GM21717 (cell line): ENCODE data around the gene LRIG1.

Source experiments
- ATAC-seq: cut with Tn5 transposase; IDR thresholded peaks from one replicate; pipeline ENCODE4 v1.9.1; 2021; ENCODE audit warnings: mild to moderate bottlenecking, moderate library complexity; ENCODE audit not compliant: unreplicated experiment

The LRIG1 gene

DNA sequence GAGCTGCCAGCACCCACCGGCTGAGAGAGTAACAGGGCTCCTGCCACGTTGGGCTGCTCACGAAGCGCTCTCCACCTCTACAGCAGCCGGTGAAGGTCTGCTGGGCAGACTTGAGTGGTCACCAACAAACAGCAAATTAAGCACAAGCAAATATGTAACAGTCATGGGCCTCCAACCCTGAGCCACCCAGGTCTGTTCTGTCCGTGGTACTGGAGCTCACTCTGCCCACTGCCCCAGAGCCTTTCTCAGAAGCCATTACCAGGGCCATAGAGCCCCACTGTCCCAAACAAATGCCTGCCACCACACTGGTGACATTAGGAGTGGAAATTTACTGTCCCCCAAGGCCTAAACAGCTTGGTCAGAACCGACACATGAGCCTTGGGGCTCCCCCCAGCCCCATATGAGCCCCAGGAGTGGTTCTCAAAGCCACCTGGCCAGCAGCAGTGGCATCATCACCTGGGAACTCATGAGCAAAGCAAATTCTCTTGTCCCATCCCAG, 56.6 kb downstream of the LRIG1 start:
- ATAC-seq = no peak

DNA sequence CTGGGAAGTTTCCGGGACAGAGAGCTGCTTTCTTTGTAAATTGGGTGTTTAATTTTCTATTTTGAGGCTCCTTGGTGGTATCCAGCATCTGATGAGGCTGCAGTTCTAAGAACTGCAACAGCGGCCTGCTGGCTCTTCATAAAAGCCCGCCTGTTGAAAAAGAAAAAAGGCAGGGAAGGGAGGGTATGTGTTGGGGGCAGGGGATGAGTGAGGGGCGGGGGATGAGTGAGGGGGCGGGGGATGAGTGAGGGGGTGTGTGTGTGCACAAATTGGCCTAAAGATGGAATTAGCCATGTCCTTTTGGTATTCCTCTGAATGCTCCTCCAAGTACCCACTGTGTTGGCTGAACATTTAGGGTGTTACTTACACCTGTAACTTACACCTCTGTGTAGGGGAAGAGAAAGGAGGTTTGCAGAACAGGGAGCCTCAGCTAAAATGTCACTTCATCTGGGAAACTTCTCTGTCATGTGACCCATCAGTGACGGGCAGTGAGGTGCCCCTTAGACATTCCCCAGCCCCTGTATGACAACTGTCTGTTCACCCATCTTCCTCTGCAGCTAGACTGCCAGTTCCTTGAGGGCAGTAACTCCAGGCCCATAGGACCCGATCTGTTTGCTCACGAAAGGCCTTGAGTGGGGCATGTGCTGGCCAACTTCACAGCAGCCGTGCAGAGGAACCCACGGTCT, 57.6 kb downstream of the LRIG1 start:
- no peak for ATAC-seq

DNA sequence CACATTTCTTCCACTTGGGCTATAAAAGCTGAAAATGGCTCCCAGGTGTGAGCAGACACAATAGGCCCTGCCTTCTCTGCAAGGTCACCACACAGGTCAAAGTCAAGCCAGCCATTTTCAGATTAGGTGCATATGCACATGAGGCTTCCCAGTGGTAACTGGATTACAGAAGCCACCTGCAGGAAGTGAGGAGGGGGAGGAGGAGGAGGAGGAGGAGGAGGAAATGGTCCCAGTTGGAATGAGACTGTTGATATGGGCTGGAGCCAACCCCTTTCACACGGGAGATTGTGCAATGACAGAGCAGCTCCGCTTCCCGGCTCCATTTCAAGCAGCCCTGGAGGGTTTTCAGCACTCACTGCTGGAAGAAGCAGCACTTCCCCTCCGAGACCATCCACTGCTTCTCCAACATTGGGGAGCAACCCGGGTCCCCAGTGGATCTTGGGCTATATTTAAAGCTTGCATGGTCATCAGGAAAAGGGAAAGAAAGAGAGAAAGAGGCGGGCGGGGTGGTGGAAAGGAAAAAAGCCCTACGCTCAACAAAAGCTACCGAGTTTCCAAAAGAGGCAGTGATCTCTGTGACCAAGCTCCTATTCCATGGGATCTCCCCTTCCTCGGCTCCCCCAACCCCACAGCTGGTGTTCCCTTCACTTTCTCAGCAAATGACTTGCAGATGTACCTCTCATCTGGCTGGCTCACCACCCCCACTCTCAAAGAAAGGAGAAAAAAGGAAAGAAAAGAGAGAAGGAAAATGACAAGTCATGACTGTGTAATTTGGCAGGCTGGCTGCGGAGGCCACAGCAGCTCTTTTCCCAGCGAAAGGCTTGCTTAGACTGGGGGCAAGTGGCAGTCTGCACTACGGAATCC, 58.3 kb downstream of the LRIG1 start:
- ATAC-seq = no peak

DNA sequence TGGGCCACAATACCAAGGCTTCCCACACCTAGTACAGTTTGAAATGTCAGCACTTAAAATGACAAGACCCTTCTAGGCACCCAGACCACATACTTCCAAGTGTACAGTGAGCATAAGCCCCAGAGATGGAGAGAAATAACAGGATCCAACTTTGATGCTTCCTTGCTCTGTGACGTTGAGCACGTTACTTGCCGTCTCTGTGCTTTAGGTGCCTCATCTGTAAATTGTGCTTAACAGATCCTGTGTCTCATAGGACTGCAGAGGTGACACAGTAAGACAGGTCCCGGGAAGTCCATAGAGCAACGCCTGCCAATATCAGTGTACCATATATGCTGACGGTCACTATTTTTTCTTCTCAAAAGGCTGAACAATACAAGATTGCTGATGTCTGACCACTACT, 59.1 kb downstream of the LRIG1 start:
- ATAC-seq = no peak

DNA sequence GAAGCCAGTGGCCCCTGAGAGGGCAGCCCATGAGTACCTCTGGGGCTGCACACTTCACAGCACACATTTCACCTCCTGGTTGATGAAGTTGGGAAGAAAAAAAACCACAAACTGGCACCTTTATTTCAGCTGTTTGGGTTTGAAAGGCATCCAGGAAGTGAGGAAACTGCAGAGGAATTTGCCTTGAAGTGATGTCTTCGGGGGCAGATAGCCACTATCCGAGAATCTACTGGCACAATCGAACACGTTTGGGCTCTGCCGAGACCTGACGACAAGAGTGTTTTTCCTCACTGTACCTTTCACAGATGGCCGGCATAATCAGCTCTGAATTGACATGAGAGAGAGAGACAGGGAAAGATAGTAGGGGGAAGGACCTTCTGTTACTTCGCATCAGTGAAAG, 59.7 kb downstream of the LRIG1 start:
- no peak for ATAC-seq

DNA sequence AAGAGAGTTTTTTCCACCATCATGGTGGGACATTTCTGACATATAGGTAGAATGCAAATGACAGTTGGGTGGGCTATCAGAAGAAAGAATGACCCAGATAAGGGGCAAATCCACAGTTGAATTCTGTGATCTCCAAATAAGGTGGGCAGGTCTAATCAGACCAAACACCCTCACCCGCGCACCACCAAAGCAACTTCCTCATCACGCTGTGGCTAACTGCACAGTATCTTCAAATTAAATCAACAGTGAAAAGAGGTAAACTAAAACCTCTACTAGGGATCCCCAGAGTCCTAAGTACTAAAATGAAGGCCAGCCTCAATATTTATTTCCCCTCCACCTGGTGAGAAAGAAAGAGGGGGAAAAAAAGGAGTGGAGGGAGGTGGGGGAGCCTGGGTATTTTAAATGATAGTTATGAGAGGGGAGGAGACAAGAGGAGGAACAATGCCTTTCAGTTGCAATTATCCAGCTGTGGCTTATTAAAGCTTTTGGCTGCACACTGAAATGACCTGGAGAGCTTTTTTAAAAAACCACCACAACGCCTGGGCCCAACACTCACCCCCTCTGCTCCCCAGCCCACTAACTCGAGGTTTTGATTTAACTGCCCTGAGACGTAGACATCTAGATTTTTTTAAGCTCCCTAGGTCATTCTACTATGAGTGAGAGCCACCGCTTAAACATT, 61.0 kb downstream of the LRIG1 start:
- no peak for ATAC-seq

DNA sequence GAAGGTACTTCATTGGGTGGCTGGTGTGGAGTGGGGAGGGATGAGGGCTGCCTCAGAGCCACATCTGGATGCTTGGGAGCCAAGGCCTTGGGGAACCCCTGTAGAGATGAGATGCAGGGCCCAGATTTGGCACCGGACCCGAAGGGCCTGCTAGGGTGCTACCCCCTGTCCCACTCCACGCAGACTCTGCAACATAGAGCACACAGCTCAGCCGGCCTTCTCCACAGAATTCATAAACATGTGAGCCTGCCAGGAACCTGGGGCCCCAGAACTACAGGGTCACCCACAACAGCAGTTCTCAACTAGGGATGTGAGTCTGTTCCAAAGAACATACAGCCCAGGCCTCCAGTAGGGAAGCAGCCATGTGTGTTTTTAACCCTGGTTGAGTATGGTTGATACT, 62.8 kb downstream of the LRIG1 start:
- no peak for ATAC-seq

DNA sequence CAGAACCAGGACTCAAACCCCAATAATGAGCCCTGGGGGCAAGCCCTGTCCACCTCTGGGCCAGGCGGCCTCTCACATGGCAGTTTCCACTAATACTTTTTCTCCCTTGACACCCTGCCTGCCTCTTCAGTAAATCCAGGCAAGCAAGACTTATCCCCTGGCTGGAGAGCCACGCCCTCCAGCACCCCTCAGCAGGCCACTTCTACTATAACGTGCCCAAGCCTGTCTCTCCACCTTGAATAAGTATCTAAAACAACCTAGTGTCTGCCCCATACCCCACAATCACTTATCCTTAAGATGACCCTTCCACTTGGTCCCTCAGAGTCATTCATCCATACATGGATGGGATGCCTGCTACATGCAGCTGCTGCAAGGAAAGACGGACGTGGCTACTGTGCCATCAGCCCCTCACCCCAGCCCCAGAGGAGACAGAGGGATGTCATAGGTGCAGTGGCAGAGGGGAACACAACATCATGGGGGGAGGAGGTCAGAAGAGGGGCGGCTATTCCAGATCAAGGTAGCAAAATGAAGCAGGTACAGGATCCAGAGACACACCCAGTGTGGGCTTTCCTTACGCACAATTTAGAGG, 63.4 kb downstream of the LRIG1 start:
- no peak for ATAC-seq

DNA sequence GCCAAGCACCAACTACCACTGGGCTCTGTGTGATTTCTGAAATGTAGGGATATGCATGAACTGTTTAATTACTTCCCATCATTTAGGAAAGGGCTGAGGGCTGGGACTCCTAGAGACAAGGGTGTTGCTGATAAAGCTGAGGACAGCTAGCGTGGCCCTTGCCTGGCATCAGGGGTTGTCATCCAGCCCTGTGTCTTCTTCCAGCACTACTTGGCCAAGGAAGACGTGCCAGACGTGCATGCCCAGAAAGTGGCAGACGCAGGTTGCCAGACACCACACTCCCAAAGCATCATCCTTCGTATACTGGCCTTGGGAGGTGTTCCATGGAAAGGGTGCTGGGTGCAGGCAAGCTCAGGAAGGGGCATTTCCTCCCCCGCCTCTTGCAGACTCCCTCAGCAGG, 64.8 kb downstream of the LRIG1 start:
- ATAC-seq = no peak

DNA sequence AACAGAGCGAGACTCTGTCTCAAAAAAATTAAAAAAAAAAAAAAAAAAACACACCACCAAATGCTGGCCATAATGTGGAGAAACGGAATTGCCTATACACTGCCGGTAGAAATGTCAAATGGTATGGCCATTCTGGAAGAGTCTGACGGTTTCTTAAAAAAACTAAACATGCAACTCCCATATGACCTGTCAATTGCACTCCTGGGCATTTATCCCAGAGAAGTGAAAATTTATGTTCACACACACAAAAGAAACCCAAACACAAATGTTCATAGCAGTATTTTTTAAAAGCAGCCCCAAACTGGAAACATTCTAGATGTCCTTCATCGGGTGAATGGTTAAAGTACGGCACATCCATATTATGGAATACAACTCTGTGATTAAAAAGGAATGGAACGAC, 66.1 kb downstream of the LRIG1 start:
- ATAC-seq = no peak

DNA sequence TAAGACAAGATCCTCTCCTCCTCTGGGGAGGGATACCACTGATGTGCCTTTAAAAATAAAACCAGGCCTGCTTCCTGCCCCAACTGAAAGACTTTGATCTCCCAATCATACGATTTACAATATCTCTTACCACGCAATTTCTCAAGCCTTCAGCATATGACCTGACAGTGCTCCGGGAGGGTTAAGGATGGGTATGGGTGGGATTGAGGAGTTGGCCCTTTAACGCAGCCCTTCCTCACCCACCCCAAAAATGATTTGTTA, 67.4 kb downstream of the LRIG1 start:
- no peak for ATAC-seq

DNA sequence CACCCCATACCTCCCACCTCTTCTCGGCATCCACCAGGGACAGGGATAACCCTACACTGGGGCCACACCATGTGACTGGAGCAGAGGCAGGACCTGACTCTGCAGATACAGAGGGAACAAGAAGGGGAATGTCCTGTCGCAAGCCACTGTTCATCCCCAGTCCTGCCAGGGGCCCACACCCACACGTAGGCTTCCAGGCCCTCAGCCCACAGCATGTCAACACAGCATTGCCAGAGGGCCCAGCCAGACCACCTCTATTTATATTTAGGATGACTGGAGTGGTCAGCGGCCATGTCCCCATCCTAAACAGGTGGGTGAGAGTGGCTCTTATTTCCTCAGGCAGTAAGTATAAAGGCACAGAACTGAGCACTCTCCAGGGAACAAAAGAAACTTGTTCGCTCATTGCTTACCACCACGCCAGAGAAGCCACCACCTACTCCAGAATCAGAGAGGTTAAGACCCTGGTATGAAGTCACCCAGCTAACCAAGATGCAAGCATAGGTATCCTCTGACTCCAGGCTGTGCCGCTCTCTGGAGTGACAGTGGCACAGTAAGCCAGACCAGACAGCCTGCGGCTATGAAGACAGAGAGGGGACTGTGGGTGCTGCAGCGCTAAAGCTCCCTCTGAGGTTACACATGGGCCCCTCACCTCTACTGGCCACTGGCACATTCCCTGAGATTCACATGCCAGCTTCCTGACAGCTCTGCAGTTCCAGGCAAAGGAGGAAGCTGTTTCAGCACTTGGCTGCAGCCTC, 67.9 kb downstream of the LRIG1 start:
- ATAC-seq = no peak

DNA sequence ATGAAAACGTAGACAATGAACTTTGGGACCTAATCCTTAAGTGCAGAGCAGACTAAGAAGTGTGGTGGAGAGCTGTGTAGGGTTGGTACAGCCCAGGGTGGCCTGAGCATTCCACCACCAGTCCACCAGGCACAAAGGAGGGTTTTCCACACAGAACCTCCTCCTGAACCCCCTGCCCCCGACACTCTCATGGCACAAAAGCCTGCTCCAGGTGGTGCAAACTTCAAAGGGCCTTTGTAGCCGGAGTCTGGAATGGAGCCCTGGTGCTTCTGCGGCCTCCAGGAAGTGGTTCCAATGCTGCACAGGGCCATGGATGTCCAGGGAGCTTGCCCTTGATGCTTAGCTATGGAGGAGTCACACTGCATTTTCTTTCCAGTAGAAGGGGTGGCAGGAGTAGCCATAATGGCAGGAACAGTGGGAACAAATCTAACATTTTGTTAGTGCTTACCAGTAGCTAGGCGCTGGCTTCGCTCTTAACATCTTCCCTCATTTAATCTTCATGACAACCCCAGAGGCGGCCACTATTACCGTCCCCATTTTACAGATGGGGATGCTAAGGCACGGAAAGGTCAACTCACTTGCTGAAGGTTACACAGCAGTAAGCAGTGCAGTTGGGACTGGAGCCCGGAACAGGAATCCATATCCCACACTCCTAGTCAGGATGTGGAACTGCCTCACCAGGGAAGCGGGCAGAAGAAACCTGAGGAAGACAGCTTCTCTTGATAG, 68.6 kb downstream of the LRIG1 start:
- no peak for ATAC-seq

DNA sequence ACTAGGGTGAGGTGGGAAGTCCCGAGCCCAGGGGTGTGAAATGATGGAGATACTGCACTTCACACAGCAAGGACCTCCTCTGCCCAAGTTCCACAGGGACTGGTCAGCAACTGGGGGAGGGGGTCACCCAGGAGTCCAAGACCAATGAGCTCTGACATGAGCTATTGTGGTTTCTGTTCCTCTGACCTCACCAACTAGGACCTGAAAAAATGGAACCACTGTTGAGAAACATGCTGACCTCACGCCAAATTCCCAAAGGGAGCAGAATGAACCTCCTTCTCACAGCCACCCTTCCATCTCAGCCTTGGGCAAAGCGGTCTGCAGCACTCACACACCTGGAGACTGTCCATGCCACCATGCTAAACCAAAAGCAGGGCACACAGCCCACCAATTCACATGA, 69.3 kb downstream of the LRIG1 start:
- ATAC-seq = no peak

DNA sequence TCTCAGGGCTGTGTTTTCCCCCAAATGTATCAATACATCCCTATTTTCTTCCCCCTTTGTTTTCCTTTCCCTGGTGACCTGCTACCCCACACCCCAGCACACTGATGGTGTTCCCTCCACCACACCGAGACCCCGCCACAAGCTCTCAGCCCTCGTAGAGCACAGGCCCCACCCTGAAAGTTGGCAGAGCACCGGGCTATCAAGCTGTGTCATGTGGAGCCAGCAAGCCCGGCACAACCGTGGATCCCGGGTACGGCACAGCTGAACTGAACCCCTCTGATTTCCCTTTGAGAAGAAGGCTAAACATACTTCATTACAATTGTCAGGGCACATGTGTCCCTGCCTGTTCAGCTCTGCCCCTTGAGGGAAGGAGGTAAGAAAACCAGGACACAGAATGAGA, 69.9 kb downstream of the LRIG1 start:
- no peak for ATAC-seq

DNA sequence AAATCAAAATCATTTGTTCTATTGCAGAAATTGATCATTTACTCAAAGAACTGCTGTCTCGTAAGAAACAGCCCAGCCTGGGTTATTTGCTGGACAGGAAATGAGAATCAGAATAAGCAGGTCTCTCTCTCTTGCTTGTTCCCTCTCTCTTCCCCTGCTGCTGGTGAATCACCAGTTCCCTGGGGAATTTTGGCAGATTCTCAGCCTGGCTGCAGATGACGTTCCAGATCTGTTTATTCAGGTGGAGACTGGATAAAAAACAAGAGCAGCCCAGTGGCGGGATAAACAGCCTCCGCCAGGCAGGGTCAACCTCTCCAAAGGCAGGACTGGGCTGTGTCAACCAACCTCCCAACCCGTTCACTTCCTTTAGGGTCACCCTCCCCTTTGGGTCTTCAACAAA, 72.1 kb downstream of the LRIG1 start:
- ATAC-seq = no peak

DNA sequence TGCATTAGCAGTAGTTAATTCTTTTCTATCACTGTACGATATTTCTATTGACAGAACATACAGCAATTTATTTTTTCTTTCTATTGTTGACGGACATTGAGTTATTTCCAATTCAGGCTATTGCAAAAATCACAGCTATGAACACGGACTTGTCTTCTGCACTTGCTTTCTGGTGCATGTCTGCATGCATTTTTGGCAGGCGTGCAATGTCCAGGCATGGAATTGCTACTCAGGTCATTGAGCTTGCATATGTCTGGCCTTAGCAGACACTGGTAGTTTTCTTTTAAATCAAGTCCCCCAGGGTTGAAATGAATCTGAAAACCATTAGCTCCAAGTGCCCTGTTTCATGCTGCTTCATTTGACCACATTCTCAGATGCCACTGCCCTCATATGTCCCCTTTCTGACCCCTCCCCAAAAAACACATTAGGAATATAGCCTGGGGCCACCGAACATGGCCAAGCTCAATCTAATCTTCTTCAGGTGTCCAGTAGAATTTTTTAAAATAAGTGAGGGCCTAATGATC, 72.8 kb downstream of the LRIG1 start:
- no peak for ATAC-seq

DNA sequence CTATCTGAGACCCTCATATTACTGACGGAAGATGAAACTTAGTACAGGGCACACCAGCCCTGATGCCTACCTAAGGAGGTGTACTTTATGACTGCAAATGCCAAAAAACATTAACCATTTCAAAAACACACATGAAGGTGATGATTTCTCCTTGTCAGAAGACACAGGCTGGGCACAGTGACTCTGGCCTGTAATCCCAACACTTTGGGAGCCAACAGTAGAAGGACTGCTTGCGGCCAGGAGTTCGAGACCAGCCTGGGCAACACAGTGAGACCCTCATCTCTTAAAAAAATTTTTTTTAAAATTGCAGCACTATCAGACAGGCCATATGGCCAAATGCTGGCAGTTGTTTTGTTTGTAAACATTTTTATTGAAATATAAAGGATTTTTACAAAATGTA, 73.5 kb downstream of the LRIG1 start:
- ATAC-seq = no peak

DNA sequence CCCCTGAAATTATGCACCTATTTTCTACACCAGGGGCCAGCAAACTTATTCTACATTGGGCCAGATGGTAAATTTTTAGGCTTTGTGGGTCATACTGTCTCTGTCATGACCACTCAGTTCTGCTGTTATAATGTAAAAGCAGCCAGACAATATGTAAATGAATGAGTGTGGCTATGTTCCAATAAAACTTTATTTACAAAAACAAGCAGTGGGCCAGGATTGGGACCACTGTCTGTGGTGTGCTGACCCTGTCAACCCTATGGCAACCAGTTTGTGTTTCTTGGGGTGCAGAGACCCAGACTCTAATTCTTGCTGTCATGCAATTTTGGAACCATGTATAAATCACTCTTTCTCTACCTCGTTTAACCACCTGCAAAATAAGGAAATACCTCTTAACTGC, 74.7 kb downstream of the LRIG1 start:
- ATAC-seq = no peak

DNA sequence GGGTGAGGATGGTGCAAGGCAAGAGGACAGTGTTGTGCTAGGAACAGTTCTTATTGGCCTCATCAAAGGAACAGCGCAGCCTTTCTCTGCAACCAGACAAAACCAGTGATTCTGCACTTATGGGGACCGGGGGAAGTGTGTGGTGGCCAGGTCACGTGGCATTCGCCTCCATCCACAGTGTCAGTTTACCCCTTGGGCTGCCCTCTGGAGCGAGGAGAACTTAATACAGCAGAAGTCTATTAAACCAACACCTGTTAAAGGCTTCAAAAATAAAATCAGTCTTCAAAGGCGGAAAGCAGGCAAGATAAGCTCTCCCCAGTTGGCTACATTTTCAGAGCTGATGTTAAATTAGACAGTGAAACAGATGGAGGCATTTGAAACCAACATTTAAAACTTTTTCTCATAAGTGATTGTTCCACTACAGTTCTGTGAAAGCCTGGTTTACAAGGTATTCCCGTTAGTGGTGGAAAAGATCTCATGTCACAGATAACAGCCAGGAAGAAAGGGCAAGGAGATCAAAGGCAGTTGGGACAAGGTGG, 75.2 kb downstream of the LRIG1 start:
- ATAC-seq = no peak
